GM12875 (cell line): Measurements from ENCODE around the gene CUTA.

Experiments used
- H3K4me3 ChIP-seq: one replicate; pipeline ENCODE4 v1.5.1; 2011; ENCODE audit warnings: low read depth, low read length, control low read depth
- TF ChIP-seq, protein P1 (sequence below): IDR thresholded peaks from 2 replicates; pipeline ENCODE4 v1.5.1; 2011; ENCODE audit warnings: low read depth, mild to moderate bottlenecking, control low read depth, inconsistent platforms, low read length, moderate library complexity, borderline replicate concordance; ENCODE audit not compliant: insufficient read depth

Gene CUTA

DNA sequence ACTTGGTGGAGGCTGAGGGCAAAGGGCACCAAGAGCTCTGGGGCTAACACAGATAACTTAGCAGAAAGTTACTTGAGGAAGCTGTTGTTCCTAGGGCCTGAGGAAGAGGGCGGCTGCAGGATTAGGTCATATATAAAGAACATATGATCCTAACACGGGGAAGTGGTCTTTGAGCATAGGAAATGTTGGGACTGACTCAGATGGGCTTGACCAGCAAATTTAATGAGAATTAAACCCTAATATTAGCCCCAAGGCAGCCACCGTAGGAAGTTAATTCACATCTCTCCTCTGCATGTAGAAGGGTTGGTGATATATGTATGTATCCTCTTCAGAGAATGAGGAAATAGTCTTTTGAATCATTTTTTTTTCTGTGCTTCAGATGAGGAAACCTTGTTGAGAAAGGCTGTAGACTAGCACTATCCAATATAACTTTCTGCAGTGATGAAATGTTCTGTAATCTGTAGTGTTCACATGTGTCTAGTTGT, 27.3 kb upstream of the CUTA start:
- TF ChIP-seq, protein P1, sequence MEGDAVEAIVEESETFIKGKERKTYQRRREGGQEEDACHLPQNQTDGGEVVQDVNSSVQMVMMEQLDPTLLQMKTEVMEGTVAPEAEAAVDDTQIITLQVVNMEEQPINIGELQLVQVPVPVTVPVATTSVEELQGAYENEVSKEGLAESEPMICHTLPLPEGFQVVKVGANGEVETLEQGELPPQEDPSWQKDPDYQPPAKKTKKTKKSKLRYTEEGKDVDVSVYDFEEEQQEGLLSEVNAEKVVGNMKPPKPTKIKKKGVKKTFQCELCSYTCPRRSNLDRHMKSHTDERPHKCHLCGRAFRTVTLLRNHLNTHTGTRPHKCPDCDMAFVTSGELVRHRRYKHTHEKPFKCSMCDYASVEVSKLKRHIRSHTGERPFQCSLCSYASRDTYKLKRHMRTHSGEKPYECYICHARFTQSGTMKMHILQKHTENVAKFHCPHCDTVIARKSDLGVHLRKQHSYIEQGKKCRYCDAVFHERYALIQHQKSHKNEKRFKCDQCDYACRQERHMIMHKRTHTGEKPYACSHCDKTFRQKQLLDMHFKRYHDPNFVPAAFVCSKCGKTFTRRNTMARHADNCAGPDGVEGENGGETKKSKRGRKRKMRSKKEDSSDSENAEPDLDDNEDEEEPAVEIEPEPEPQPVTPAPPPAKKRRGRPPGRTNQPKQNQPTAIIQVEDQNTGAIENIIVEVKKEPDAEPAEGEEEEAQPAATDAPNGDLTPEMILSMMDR, result no peak
- no peak overlapping the region for H3K4me3 ChIP-seq

DNA sequence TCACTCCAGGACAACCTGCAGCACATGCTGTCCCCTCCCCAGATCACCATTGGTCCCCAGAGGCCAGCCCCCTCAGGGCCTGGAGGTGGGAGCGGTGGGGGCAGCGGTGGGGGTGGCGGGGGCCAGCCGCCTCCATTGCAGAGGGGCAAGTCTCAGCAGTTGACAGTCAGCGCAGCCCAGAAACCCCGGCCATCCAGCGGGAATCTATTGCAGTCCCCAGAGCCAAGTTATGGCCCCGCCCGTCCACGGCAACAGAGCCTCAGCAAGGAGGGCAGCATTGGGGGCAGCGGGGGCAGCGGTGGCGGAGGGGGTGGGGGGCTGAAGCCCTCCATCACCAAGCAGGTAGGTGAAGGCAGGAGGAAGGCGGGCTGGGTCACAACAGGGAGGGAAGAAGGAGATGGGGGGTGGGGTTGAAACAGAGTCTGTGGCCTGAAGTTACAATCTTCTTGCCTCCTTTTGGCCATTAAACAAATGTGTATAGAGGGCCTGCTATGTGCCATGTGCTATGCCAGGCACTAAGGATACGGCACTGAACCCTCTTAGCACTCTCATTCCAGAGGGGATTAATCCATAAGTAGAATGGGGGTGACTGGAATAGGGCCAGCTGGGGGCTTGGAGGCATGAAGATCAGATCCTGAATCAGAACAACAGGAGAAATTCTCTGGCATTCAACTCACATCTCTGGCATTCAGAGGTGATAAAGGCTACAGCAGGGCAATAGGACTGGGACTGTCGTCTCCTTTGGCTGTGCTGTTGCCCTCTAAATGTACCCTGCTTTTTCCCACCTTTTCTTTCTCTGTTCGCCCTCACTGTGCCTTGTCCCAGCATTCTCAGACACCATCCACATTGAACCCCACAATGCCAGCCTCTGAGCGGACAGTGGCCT, 26.0 kb upstream of the CUTA start:
- TF ChIP-seq, protein P1, result no peak
- H3K4me3 ChIP-seq, result no peak overlapping the region

DNA sequence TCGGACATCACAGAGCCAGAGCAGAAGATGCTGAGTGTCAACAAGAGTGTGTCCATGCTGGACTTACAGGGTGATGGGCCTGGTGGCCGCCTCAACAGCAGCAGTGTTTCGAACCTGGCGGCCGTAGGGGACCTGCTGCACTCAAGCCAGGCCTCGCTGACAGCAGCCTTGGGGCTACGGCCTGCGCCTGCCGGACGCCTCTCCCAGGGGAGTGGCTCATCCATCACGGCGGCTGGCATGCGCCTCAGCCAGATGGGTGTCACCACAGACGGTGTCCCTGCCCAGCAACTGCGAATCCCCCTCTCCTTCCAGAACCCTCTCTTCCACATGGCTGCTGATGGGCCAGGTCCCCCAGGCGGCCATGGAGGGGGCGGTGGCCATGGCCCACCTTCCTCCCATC, 25.1 kb upstream of the CUTA start:
- no peak overlapping the region for H3K4me3 ChIP-seq
- TF ChIP-seq, protein P1, result no peak

DNA sequence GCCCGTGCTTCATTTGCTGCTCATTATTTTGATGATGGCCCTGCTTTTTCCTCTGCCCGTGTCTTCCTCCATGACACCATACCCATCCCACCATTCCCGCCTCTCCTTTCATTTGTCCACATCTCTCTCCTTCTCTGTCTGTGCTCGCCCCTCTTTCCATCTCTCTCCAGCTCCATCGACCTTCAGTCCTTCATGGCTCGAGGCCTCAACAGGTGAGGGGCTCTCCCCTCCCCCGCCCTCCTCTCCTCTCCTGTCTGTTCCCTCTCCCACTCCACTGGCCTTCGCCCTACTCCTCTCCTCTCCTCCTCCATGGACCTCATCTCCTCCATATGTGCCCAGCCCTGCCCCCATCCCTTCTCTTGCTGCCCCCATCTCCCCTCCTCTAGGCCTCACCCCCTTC, 24.4 kb upstream of the CUTA start:
- TF ChIP-seq, protein P1, result no peak
- no peak overlapping the region for H3K4me3 ChIP-seq

DNA sequence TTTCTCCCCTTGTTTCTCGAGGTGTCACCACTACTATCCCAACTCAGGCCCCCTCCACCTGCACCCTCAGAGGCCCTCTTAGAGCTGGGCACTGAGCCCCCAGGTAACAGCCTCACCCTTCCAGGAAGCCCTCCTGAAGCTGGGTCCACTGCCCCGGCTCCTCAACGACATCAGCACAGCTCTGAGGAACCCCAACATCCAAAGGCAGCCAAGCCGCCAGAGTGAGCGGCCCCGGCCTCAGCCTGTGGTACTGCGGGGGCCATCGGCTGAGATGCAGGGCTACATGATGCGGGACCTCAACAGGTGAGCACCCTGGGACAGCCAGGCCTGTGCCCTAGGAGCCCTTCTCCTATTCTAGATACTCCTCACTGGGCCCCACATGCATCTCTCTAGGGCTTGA, 23.6 kb upstream of the CUTA start:
- no peak overlapping the region for H3K4me3 ChIP-seq
- TF ChIP-seq, protein P1, result no peak

DNA sequence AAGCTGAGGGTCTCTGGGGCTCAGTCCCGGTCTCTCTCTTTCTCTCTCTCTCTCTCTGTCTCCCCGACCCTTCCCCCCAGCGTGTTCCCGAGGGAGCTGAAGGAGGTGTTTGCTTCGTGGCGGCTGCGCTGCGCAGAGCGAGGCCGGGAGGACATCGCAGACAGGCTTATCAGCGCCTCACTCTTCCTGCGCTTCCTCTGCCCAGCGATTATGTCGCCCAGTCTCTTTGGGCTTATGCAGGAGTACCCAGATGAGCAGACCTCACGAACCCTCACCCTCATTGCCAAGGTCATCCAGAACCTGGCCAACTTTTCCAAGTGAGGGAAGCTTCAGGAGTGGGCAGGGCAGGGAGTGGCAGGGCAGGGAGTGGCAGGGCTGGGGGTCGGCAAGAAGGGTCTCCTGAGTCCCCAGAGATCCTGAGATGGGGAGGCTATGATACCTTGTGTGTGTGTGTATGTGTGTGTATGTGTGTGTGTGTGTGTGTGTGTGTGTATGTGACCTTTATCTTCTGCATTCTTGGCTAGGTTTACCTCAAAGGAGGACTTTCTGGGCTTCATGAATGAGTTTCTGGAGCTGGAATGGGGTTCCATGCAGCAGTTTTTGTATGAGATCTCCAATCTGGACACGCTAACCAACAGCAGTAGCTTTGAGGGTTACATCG, 22.9 kb upstream of the CUTA start:
- no peak overlapping the region for H3K4me3 ChIP-seq
- TF ChIP-seq, protein P1, result no peak
